Ovary (tissue), 3 donors: ENCODE data around the gene HSPB1.
"Not testable (repeated sequence)": the region's sequence is repeated elsewhere in the genome, so short reads cannot be mapped to it uniquely, and the experiment has no call there.

Experiments used
- EP300 ChIP-seq: sonication (generic); formaldehyde crosslinking; IDR thresholded peaks from one replicate; pipeline ENCODE4 v1.6.1; 2017; ENCODE audit warnings: antibody characterized with exemption
- POLR2A ChIP-seq: fragments of 450-650 bp; IDR thresholded peaks from one replicate; pipeline ENCODE4 v1.6.1; 2017; ENCODE audit warnings: antibody characterized with exemption, mild to moderate bottlenecking, moderate library complexity
- TF ChIP-seq, protein P1 (sequence below), 3 donors: fragments of 450-650 bp in 2 of 3; fragments of 200-600 bp in 1 of 3; IDR thresholded peaks; one replicate each; pipeline versions ENCODE4 v1.5.1 to v1.8.0; 2016 to 2022; ENCODE audit warnings: antibody characterized with exemption in 3 of 3, mild to moderate bottlenecking in 1 of 3
- donor health status: DM: no; HTN: no; CAD: no.

- TF ChIP-seq, protein P1, sequence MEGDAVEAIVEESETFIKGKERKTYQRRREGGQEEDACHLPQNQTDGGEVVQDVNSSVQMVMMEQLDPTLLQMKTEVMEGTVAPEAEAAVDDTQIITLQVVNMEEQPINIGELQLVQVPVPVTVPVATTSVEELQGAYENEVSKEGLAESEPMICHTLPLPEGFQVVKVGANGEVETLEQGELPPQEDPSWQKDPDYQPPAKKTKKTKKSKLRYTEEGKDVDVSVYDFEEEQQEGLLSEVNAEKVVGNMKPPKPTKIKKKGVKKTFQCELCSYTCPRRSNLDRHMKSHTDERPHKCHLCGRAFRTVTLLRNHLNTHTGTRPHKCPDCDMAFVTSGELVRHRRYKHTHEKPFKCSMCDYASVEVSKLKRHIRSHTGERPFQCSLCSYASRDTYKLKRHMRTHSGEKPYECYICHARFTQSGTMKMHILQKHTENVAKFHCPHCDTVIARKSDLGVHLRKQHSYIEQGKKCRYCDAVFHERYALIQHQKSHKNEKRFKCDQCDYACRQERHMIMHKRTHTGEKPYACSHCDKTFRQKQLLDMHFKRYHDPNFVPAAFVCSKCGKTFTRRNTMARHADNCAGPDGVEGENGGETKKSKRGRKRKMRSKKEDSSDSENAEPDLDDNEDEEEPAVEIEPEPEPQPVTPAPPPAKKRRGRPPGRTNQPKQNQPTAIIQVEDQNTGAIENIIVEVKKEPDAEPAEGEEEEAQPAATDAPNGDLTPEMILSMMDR (IDR thresholded peaks at IDR 0.05), result not testable (repeated sequence)
- TF ChIP-seq EP300, POLR2A: not testable (repeated sequence)
Measured at GRCh38 chr7:76308874-76309273, 6.4 kb downstream of the HSPB1 start.
